ENCODE measurements around the gene PPFIA4. TPM values are rescaled to one million over a fixed set of nuclear protein-coding genes. Genes with fewer than 3 reads are reported as not detected.

Gene PPFIA4
- polyA plus RNA-seq, 1 of the 3 experiments (the other 2 are of a cell fraction): 4.4 TPM

- POLR2A ChIA-PET: no interaction called here
- CTCF ChIA-PET: interaction anchor here (0.5 to 1.3 kb wide), 3 partner anchors 127 to 147 kb away, joined by 3 read pairs; no protein-coding TSS in a partner anchor
- no peak overlapping the region for H3K4me2 ChIP-seq
- no peaks in the 10 kb centered on the region for H3F3A ChIP-seq (replicated peaks; ENCODE audit: insufficient read depth)
- H3K27ac ChIP-seq (ENCODE audit: low read depth in 2 of 2, low read length in 1 of 2): no peak overlapping the region
- TF ChIP-seq GATA2 (CRISPR knock-in tag; IDR thresholded peaks at IDR 0.05): no peak
- TF ChIP-seq ELF1 (IDR thresholded peaks at IDR 0.05): no peak
- no peak for TF ChIP-seq CTCF (IDR thresholded peaks at IDR 0.05)
- TF ChIP-seq SMC3 (IDR thresholded peaks at IDR 0.05; ENCODE audit: low read depth, low read length): no peak
- no peak for TF ChIP-seq USF2 (IDR thresholded peaks at IDR 0.05; ENCODE audit: borderline replicate concordance, low read depth, low read length)
- TF ChIP-seq TEAD4 (IDR thresholded peaks at IDR 0.05; ENCODE audit: borderline replicate concordance, insufficient read depth): no peak
- no peak for TF ChIP-seq USF1 (IDR thresholded peaks at IDR 0.05; ENCODE audit: borderline replicate concordance, low read depth)
- TF ChIP-seq FOSL2 (IDR thresholded peaks at IDR 0.05; ENCODE audit: borderline replicate concordance, low read depth): no peak
- no peak for TF ChIP-seq TCF12 (IDR thresholded peaks at IDR 0.05)
- H3K9me2 ChIP-seq: no peaks in the 10 kb centered on the region
- H3K27me3 ChIP-seq (ENCODE audit: insufficient read depth): no peaks in the 10 kb centered on the region; the same call in 1 of the 2 replicates
- DNase-seq: no peak
- 0 out of 2 replicates have a peak, but pooled peaks cover under 1% of the 10 kb centered on the region for H3K9me3 ChIP-seq
- H2AFZ ChIP-seq (ENCODE audit: low read depth): no peak overlapping the region
- no peak overlapping the region for H3K9ac ChIP-seq
- no peaks in the 10 kb centered on the region for H3K36me3 ChIP-seq (replicated peaks in 1 of 2; ENCODE audit: control insufficient read depth in 1 of 2, insufficient read depth in 2 of 2, low read length in 1 of 2)
- H3K4me3 ChIP-seq (ENCODE audit: low read depth in 2 of 2, low read length in 1 of 2): no peak overlapping the region
- no peaks in the 10 kb centered on the region; a peak in 1 of 4 replicates for H3K4me1 ChIP-seq (ENCODE audit: control insufficient read depth in 1 of 2, insufficient read depth in 2 of 2, low read depth in 1 of 2, low read length in 1 of 2)
- 69% methylated on average over 4 of the region's 7 CpGs for WGBS (ENCODE audit: low lambda C conversion rate)
- no peaks in the 10 kb centered on the region for H4K20me1 ChIP-seq (ENCODE audit: insufficient read depth)
- H3K79me2 ChIP-seq (ENCODE audit: insufficient read depth): no peaks in the 10 kb centered on the region
Observed at GRCh38 chr1:203089651-203090045, 63.4 kb downstream of the PPFIA4 start.

- Histone ChIP-seq H3K27me3 (ENCODE audit: insufficient read depth) (no peaks in the 10 kb centered on the region; the same call in 1 of the 2 replicates), H3K27ac (ENCODE audit: low read depth in 2 of 2, low read length in 1 of 2) (no peak overlapping the region)
- CTCF ChIA-PET: interaction anchor here (0.9 to 1.7 kb wide), 3 partner anchors 27 to 125 kb away, joined by 4 to 5 read pairs (median 4); no protein-coding TSS in a partner anchor
Observed at GRCh38 chr1:203090421-203091198, 64.3 kb downstream of the PPFIA4 start.

More at GRCh38 chr1:203090421-203091198, 64.3 kb downstream of the PPFIA4 start:
- Histone ChIP-seq H3K9ac (no peak overlapping the region), H3K4me3 (ENCODE audit: low read depth in 2 of 2, low read length in 1 of 2) (no peak overlapping the region), H3K79me2 (ENCODE audit: insufficient read depth) (no peaks in the 10 kb centered on the region), H2AFZ (ENCODE audit: low read depth) (no peak overlapping the region), H3K9me2 (no peaks in the 10 kb centered on the region), H3K4me2 (no peak overlapping the region), H4K20me1 (ENCODE audit: insufficient read depth) (no peaks in the 10 kb centered on the region), H3F3A (replicated peaks; ENCODE audit: insufficient read depth) (no peaks in the 10 kb centered on the region), H3K9me3 (peaks cover 9% of the 10 kb centered on the region; the same call in 1 of the 2 replicates), H3K4me1 (ENCODE audit: control insufficient read depth in 1 of 2, insufficient read depth in 2 of 2, low read depth in 1 of 2, low read length in 1 of 2) (no peaks in the 10 kb centered on the region; a peak in 1 of 4 replicates), H3K36me3 (replicated peaks in 1 of 2; ENCODE audit: control insufficient read depth in 1 of 2, insufficient read depth in 2 of 2, low read length in 1 of 2) (no peaks in the 10 kb centered on the region)
- WGBS (ENCODE audit: low lambda C conversion rate): 46% methylated on average over 6 of the region's 6 CpGs
- no peak for DNase-seq
- no peak for TF ChIP-seq RAD21 (IDR thresholded peaks at IDR 0.05; ENCODE audit: low read length)
- TF ChIP-seq FOSL2 (IDR thresholded peaks at IDR 0.05; ENCODE audit: borderline replicate concordance, low read depth): no peak
- no peak for TF ChIP-seq GABPA (IDR thresholded peaks at IDR 0.05; ENCODE audit: low read depth)
- TF ChIP-seq REST (IDR thresholded peaks at IDR 0.05; ENCODE audit: low read depth, low read length): no peak
- TF ChIP-seq TEAD4 (IDR thresholded peaks at IDR 0.05; ENCODE audit: borderline replicate concordance, insufficient read depth): no peak
- no peak for TF ChIP-seq RXRA (IDR thresholded peaks at IDR 0.05; ENCODE audit: borderline replicate concordance, low read depth)
- TF ChIP-seq CHD2 (IDR thresholded peaks at IDR 0.05; ENCODE audit: low read length, partially characterized antibody): no peak
- no peak for TF ChIP-seq YY1 (IDR thresholded peaks at IDR 0.05; ENCODE audit: low read depth)
- TF ChIP-seq USF2 (IDR thresholded peaks at IDR 0.05; ENCODE audit: borderline replicate concordance, low read depth, low read length): no peak
- no peak for TF ChIP-seq FOXJ3 (CRISPR knock-in tag; IDR thresholded peaks at IDR 0.05)
- TF ChIP-seq USF1 (IDR thresholded peaks at IDR 0.05; ENCODE audit: borderline replicate concordance, low read depth): no peak
- POLR2A ChIA-PET: no interaction called here
